RPMI7951 (cell line): ENCODE data around the gene WNT1. TPM values are rescaled to one million over a fixed set of nuclear protein-coding genes. Genes with fewer than 3 reads are reported as not detected.
A peak's percentile ranks its signal among the peaks of the same experiment; 100 is the strongest.

Source experiments
- DNase-seq: peaks from one replicate; pipeline ENCODE4 v3.0.0-alpha.2; 2012; ENCODE audit warnings: low read depth
- total RNA-seq: library from RNA; depleted of rRNA; stranded (reverse); fragments of >200 nt; shearing (Covaris generic); gene quantifications from 2 replicates; pipeline ENCODE4 v1.2.3, GENCODE V29; 2014

WNT1 gene
- total RNA-seq, 1 experiment from 2014 or later = not detected

GRCh38 chr12:48961331-48961730 is 16.8 kb upstream of the WNT1 start:
- peak; percentile 27 for DNase-seq

GRCh38 chr12:48961801-48962200 is 16.3 kb upstream of the WNT1 start:
- no peak for DNase-seq

- DNase-seq = peak; percentile 32
These were observed 12.8 kb upstream of the WNT1 start for GRCh38 chr12:48965298-48965838.

GRCh38 chr12:48966177-48966895 is 11.8 kb upstream of the WNT1 start:
- DNase-seq = no peak

- no peak for DNase-seq
These were observed 10.1 kb upstream of the WNT1 start for GRCh38 chr12:48967991-48968390.

GRCh38 chr12:48968467-48968866 is 9.7 kb upstream of the WNT1 start:
- DNase-seq = no peak

- DNase-seq = no peak
These were observed 8.9 kb upstream of the WNT1 start for GRCh38 chr12:48969160-48969771.

GRCh38 chr12:48969833-48970701 is 8.1 kb upstream of the WNT1 start:
- no peak for DNase-seq

- DNase-seq = no peak
These were observed 7.3 kb upstream of the WNT1 start for GRCh38 chr12:48970702-48971334.

GRCh38 chr12:48972213-48972951 is 5.7 kb upstream of the WNT1 start:
- peak; percentile 79 for DNase-seq

GRCh38 chr12:48972952-48973483 is 5.1 kb upstream of the WNT1 start:
- DNase-seq = no peak

- DNase-seq = no peak
These were observed 4.6 kb upstream of the WNT1 start for GRCh38 chr12:48973531-48973930.

GRCh38 chr12:48973941-48974673 is 4.0 kb upstream of the WNT1 start:
- DNase-seq = no peak

GRCh38 chr12:48977290-48978281 is 536 bp upstream of the WNT1 start:
- DNase-seq = peak; percentile 61

- DNase-seq = no peak
These were observed 849 bp downstream of the WNT1 start for GRCh38 chr12:48978741-48979601.

GRCh38 chr12:48979602-48980388 is 1.7 kb downstream of the WNT1 start:
- no peak for DNase-seq

- no peak for DNase-seq
These were observed 2.3 kb downstream of the WNT1 start for GRCh38 chr12:48980389-48980952.
